A549 (cell line): ENCODE measurements around the gene SLC35A5. TPM values are rescaled to one million over a fixed set of nuclear protein-coding genes. Genes with fewer than 3 reads are reported as not detected.

Source experiments
- ATAC-seq, 2 experiments: fragments of 200-7000 bp in 1 of 2; fragments of >200 bp in 1 of 2; cut with Nextera tagmentation in 1 of 2; cut with Tn5 transposase in 1 of 2; 3 replicates each; pipeline versions ENCODE4 v1.8.0 to v1.9.1; 2018 to 2020; ENCODE audit warnings: mild to moderate bottlenecking in 1 of 2, moderate library complexity in 1 of 2
- CTCF ChIA-PET: fragments of 300-600 bp; sonication (Branson Sonifier 250); formaldehyde crosslinking; extraction: SDS; loops from one replicate; lab custom pipeline; 2021; ENCODE audit warnings: antibody characterized with exemption, inconsistent platforms; lab: Yijun Ruan, JAX
- POLR2A ChIA-PET: fragments of 350-600 bp; formaldehyde crosslinking; extraction: SDS; loops from one replicate; lab custom pipeline; 2021; ENCODE audit warnings: antibody characterized with exemption, inconsistent platforms; lab: Yijun Ruan, JAX
- DNase-seq, 2 experiments: peaks; one replicate each; pipeline versions ENCODE4 v3.0.0 to v3.0.0-alpha.2; 2011 to 2016; ENCODE audit warnings: low read depth in 1 of 2, low spot score in 1 of 2
- FAIRE-seq: peaks from 2 replicates; lab custom pipeline; 2011; peaks lifted over from hg19 to GRCh38; lab: Jason Lieb, UNC
- H3K27ac ChIP-seq, 2 experiments: fragments of >200 bp; sonication (Bioruptor Twin); formaldehyde crosslinking; 3 replicates each; pipeline ENCODE4 v1.5.1; 2016 to 2017
- H3K4me1 ChIP-seq: fragments of >200 bp; sonication (Bioruptor Twin); formaldehyde crosslinking; 3 replicates; pipeline ENCODE4 v1.6.1; 2016
- H3K4me2 ChIP-seq: fragments of >200 bp; sonication (Bioruptor Twin); formaldehyde crosslinking; 3 replicates; pipeline ENCODE4 v1.6.1; 2016
- H3K4me3 ChIP-seq: fragments of >200 bp; sonication (Bioruptor Twin); formaldehyde crosslinking; 3 replicates; pipeline ENCODE4 v1.5.1; 2016
- H3K9me3 ChIP-seq: fragments of >200 bp; sonication (Bioruptor Twin); formaldehyde crosslinking; 3 replicates; pipeline ENCODE4 v1.6.1; 2016
- CBX8 ChIP-seq: fragments of 200-600 bp; sonication (generic); IDR thresholded peaks from 2 replicates; pipeline ENCODE4 v1.6.1; 2016
- CHD4 ChIP-seq: fragments of 200-600 bp; sonication (generic); IDR thresholded peaks from 2 replicates; pipeline ENCODE4 v1.6.1; 2016; ENCODE audit warnings: antibody characterized with exemption, mild to moderate bottlenecking, borderline replicate concordance
- ELK1 ChIP-seq: fragments of 150-350 bp; IDR thresholded peaks from 2 replicates; pipeline ENCODE4 v1.6.1; 2014; ENCODE audit warnings: low read depth, mild to moderate bottlenecking, low read length
- FOSB ChIP-seq: fragments of 250-450 bp; sonication (Bioruptor Pico); IDR thresholded peaks from 2 replicates; pipeline ENCODE4 v1.5.0; 2020; ENCODE audit warnings: mild to moderate bottlenecking, moderate library complexity
- HEYL ChIP-seq: fragments of 250-450 bp; sonication (Bioruptor Pico); IDR thresholded peaks from 2 replicates; pipeline ENCODE4 v1.8.0; 2021; ENCODE audit warnings: mild to moderate bottlenecking, moderate library complexity
- HOXB5 ChIP-seq: fragments of 250-450 bp; sonication (Bioruptor Pico); IDR thresholded peaks from 2 replicates; pipeline ENCODE4 v1.5.0; 2020; ENCODE audit warnings: mild to moderate bottlenecking, moderate library complexity
- KDM5A ChIP-seq: fragments of 200-600 bp; sonication (generic); IDR thresholded peaks from 2 replicates; pipeline ENCODE4 v1.6.1; 2016; ENCODE audit warnings: antibody characterized with exemption, mild to moderate bottlenecking
- MAZ ChIP-seq: fragments of 150-350 bp; IDR thresholded peaks from 2 replicates; pipeline ENCODE4 v1.6.1; 2014; ENCODE audit warnings: antibody characterized with exemption, low read depth, low read length, borderline replicate concordance
- NFE2L2 ChIP-seq: fragments of 150-350 bp; conservative IDR thresholded peaks from 2 replicates; pipeline ENCODE4 v1.6.1; 2014; ENCODE audit warnings: low read length
- NR3C1 ChIP-seq: fragments of >200 bp; sonication (Bioruptor Twin); formaldehyde crosslinking; IDR thresholded peaks from 3 replicates; pipeline ENCODE4 v1.6.1; 2017
- PBX3 ChIP-seq: IDR thresholded peaks from 2 replicates; pipeline ENCODE4 v1.6.1; 2012
- POLR2AphosphoS2 ChIP-seq: conservative IDR thresholded peaks from 2 replicates; pipeline ENCODE4 v1.6.1; 2012; ENCODE audit warnings: low read length, improper control_type of control experiment, inconsistent platforms
- RAD21 ChIP-seq, 2 experiments: fragments of >200 bp in 1 of 2; sonication (Bioruptor Twin) in 1 of 2; formaldehyde crosslinking in 1 of 2; IDR thresholded peaks in 1 of 2; conservative IDR thresholded peaks in 1 of 2; 2 replicates in 1 of 2; 3 replicates in 1 of 2; pipeline ENCODE4 v1.6.1; 2012 to 2018; ENCODE audit warnings: inconsistent platforms in 1 of 2
- RCOR1 ChIP-seq: fragments of 150-350 bp; IDR thresholded peaks from 2 replicates; pipeline ENCODE4 v1.6.1; 2014; ENCODE audit warnings: antibody characterized with exemption, low read length, low read depth
- TP53 ChIP-seq: fragments of 250-450 bp; sonication (Bioruptor Pico); IDR thresholded peaks from 2 replicates; pipeline ENCODE4 v1.5.0; 2021; ENCODE audit warnings: mild to moderate bottlenecking, moderate library complexity
- ZC3H11A ChIP-seq: fragments of 450-650 bp; IDR thresholded peaks from 2 replicates; pipeline ENCODE4 v1.6.1; 2014; ENCODE audit warnings: antibody characterized with exemption, mild to moderate bottlenecking
- ZSCAN20 ChIP-seq: fragments of 250-450 bp; sonication (Bioruptor Pico); IDR thresholded peaks from 2 replicates; pipeline ENCODE4 v1.8.0; 2022; ENCODE audit warnings: mild to moderate bottlenecking, moderate library complexity
- WGBS: methylation state at CpG from one replicate; pipeline ENCODE4 v1.1.6; 2017; ENCODE audit errors: missing lambda C conversion rate; 5-methylcytosine and 5-hydroxymethylcytosine counted together
- polyA plus RNA-seq, 4 experiments: library from polyadenylated mRNA; depleted of rRNA in 3 of 4; stranded (reverse); fragments of >200 nt; fragmentation: RNase III in 1 of 4; extraction: RNeasy Plus Mini Kit Qiagen cat#74134 plus additional on column Dnase treatment in 1 of 4; gene quantifications; 2 replicates in 3 of 4; 3 replicates in 1 of 4; pipeline ENCODE4 v1.2.3, GENCODE V29; 2011 to 2017
- TF ChIP-seq, protein P1 (sequence below): fragments of 250-450 bp; sonication (Bioruptor Pico); IDR thresholded peaks from 2 replicates; pipeline ENCODE4 v1.5.0; 2021; ENCODE audit warnings: mild to moderate bottlenecking, moderate library complexity, borderline replicate concordance
- TF ChIP-seq, protein P2 (sequence below): fragments of >200 bp; sonication (Bioruptor Twin); formaldehyde crosslinking; IDR thresholded peaks from 2 replicates; pipeline ENCODE4 v1.6.1; 2016
- TF ChIP-seq, protein P3 (sequence below): fragments of 450-650 bp; IDR thresholded peaks from 2 replicates; pipeline ENCODE4 v1.6.1; 2014; ENCODE audit warnings: antibody characterized with exemption

SLC35A5 gene
- polyA plus RNA-seq, 2 of the 4 experiments (the other 2 are of a cell fraction): 21.0 to 53.4 TPM

- Histone ChIP-seq H3K4me2 (no peak overlapping the region), H3K27ac (no peak overlapping the region), H3K4me3 (no peak overlapping the region), H3K4me1 (no peaks in the 10 kb centered on the region), H3K9me3 (no peaks in the 10 kb centered on the region)
- ChIA-PET POLR2A (no interaction called here), CTCF (interaction anchor here (1.4 to 1.6 kb wide), 2 partner anchors 25 to 372 kb away, joined by 4 read pairs; no protein-coding TSS in a partner anchor)
- DNase-seq (no peak), ATAC-seq (no peak), FAIRE-seq (no peak)
- no peak for TF ChIP-seq HOXB5 (CRISPR knock-in tag)
- no peak for TF ChIP-seq NFE2L2
- no peak for TF ChIP-seq PBX3
- TF ChIP-seq CHD4: no peak
- no peak for TF ChIP-seq NR3C1
Observed at GRCh38 chr3:112607863-112608262, 46.0 kb downstream of the SLC35A5 start.

GRCh38 chr3:112610121-112610520 is 48.3 kb downstream of the SLC35A5 start:
- Histone ChIP-seq H3K4me3 (no peak overlapping the region), H3K27ac (no peak overlapping the region), H3K9me3 (no peaks in the 10 kb centered on the region), H3K4me1 (no peaks in the 10 kb centered on the region), H3K4me2 (no peak overlapping the region)
- WGBS: 92% methylated on average over 3 of the region's 3 CpGs
- no peak for TF ChIP-seq FOSB (CRISPR knock-in tag)
- no peak for TF ChIP-seq RAD21 (conservative IDR thresholded peaks at IDR 0.05 in 1 of 2, IDR thresholded peaks at IDR 0.05 in 1 of 2)
- TF ChIP-seq HEYL (CRISPR knock-in tag): no peak
- no peak for TF ChIP-seq PBX3
- TF ChIP-seq NFE2L2: no peak
- TF ChIP-seq MAZ: no peak
- TF ChIP-seq, protein P1, sequence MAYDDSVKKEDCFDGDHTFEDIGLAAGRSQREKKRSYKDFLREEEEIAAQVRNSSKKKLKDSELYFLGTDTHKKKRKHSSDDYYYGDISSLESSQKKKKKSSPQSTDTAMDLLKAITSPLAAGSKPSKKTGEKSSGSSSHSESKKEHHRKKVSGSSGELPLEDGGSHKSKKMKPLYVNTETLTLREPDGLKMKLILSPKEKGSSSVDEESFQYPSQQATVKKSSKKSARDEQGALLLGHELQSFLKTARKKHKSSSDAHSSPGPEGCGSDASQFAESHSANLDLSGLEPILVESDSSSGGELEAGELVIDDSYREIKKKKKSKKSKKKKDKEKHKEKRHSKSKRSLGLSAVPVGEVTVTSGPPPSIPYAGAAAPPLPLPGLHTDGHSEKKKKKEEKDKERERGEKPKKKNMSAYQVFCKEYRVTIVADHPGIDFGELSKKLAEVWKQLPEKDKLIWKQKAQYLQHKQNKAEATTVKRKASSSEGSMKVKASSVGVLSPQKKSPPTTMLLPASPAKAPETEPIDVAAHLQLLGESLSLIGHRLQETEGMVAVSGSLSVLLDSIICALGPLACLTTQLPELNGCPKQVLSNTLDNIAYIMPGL (CRISPR knock-in tag): no peak
- no peak for TF ChIP-seq ELK1
- TF ChIP-seq ZC3H11A: no peak
- no peak for TF ChIP-seq RCOR1
- no peak for TF ChIP-seq ZSCAN20
- TF ChIP-seq HOXB5 (CRISPR knock-in tag): no peak
- TF ChIP-seq CBX8: no peak
- DNase-seq: no peak
- CTCF ChIA-PET: interaction anchor here (0.7 kb wide), 2 partner anchors 223 to 1428 kb away, joined by 3 read pairs; no protein-coding TSS in a partner anchor
- POLR2A ChIA-PET: no interaction called here
- no peak for ATAC-seq
- no peak for FAIRE-seq

DNA sequence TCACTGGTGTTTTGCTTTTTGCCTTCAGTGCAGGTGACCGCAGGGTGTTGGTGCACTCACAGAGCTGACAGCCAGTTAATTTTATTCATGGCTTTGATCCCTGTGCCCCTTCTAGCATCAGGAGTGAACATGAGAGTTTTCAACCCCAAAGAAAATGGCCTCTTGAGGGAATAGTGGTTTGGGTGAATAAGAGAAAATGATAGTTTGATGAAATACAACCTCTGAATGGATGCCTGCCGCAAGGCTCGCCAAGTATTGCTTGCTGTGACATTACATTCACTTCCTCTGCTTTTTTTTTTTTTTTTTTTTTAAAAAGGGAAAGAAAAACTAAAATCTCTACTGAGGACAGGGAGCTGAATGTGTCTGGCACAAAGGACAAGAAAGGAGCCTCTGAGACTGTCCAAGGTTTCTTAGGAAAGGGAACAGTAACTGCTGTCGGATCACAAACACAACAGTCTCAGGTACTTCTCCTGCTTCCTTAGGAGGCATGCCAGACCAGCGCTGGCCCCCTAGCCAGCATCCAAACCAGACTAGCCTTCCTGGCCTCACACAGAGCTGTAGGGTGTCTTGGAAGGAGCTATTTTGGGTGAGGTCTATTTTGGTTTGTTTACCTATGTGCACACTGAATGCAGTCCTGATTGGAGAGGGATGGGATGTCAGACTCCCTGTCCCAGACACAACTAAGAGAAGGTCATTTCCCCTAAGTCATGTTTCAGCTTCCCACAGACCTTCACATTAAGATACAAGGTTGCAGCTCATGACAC is 50.1 kb downstream of the SLC35A5 start:
- 88% methylated on average over 5 of the region's 5 CpGs for WGBS

More for the DNA sequence above, 50.1 kb downstream of the SLC35A5 start:
- no peak for TF ChIP-seq HEYL (CRISPR knock-in tag)
- TF ChIP-seq, protein P2, sequence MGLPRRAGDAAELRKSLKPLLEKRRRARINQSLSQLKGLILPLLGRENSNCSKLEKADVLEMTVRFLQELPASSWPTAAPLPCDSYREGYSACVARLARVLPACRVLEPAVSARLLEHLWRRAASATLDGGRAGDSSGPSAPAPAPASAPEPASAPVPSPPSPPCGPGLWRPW: no peak
- no peak for TF ChIP-seq TP53 (CRISPR knock-in tag)
- no peak for TF ChIP-seq POLR2AphosphoS2
- no peak for TF ChIP-seq ZC3H11A
- TF ChIP-seq, protein P3, sequence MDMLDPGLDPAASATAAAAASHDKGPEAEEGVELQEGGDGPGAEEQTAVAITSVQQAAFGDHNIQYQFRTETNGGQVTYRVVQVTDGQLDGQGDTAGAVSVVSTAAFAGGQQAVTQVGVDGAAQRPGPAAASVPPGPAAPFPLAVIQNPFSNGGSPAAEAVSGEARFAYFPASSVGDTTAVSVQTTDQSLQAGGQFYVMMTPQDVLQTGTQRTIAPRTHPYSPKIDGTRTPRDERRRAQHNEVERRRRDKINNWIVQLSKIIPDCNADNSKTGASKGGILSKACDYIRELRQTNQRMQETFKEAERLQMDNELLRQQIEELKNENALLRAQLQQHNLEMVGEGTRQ: no peak
- no peak for TF ChIP-seq CHD4
- no peak for TF ChIP-seq KDM5A
- H3K9me3 ChIP-seq: no peaks in the 10 kb centered on the region
- ATAC-seq (no peak), FAIRE-seq (no peak), DNase-seq (no peak)
- no peaks in the 10 kb centered on the region for H3K4me1 ChIP-seq
- no peak overlapping the region for H3K4me2 ChIP-seq
- no peak overlapping the region for H3K27ac ChIP-seq
- POLR2A ChIA-PET: no interaction called here
- no peak overlapping the region for H3K4me3 ChIP-seq
- CTCF ChIA-PET: interaction anchor here (1.2 to 2.5 kb wide), 5 partner anchors 9 to 31 kb away, joined by 3 to 8 read pairs (median 4); no protein-coding TSS in a partner anchor
